Endothelial cell of umbilical vein (primary cell): ENCODE data around the gene TYSND1. TPM values are rescaled to one million over a fixed set of nuclear protein-coding genes. Genes with fewer than 3 reads are reported as not detected.

Source experiments
- BruUV-seq: library from RNA; stranded (reverse); fragments of 400-500 nt; replicated peaks from 2 replicates; lab custom pipeline; 2021; lab: Mats Ljungman, UMichigan
- CTCF ChIA-PET: fragments of 300-600, 350-600 bp; sonication (Branson Sonifier 250); formaldehyde crosslinking; loops from one replicate; lab custom pipeline; 2021; ENCODE audit warnings: antibody characterized with exemption, inconsistent platforms; lab: Charles Lee
- POLR2A ChIA-PET: fragments of 300-600, 350-600 bp; sonication (Branson Sonifier 250); formaldehyde crosslinking; loops from one replicate; lab custom pipeline; 2021; ENCODE audit warnings: antibody characterized with exemption, inconsistent platforms; lab: Charles Lee
- DNase-seq: peaks from one replicate; pipeline ENCODE4 v3.0.0-alpha.2; 2011; ENCODE audit warnings: low read depth, low spot score
- FAIRE-seq: peaks from 2 replicates; lab custom pipeline; 2011; peaks lifted over from hg19 to GRCh38; lab: Jason Lieb, UNC
- H2AFZ ChIP-seq: 2 replicates; pipeline ENCODE4 v1.6.0; 2012; ENCODE audit warnings: low read depth, low read length, control low read depth, inconsistent platforms
- H3K27ac ChIP-seq: 2 replicates; pipeline ENCODE4 v1.5.1; 2011; ENCODE audit warnings: low read depth, mild to moderate bottlenecking, control low read depth, low read length, moderate library complexity; ENCODE audit not compliant: insufficient read depth
- H3K27me3 ChIP-seq, 2 experiments: 2 replicates each; pipeline versions ENCODE4 v1.6.0 to v1.6.1; 2011; ENCODE audit warnings: low read length in 2 of 2, mixed read lengths in 1 of 2; ENCODE audit not compliant: control insufficient read depth in 2 of 2, insufficient read depth in 2 of 2
- H3K36me3 ChIP-seq, 2 experiments: 2 replicates in 1 of 2; 3 replicates in 1 of 2; pipeline ENCODE4 v1.5.1; 2011; ENCODE audit warnings: low read length in 2 of 2, mild to moderate bottlenecking in 1 of 2, moderate library complexity in 1 of 2; ENCODE audit not compliant: control insufficient read depth in 2 of 2, insufficient read depth in 2 of 2; ENCODE audit errors: extremely low read depth in 1 of 2
- H3K4me1 ChIP-seq: 3 replicates; pipeline ENCODE4 v1.5.1; 2011; ENCODE audit warnings: mild to moderate bottlenecking, low read length; ENCODE audit not compliant: control insufficient read depth, insufficient read depth; ENCODE audit errors: extremely low read depth
- H3K4me2 ChIP-seq: 2 replicates; pipeline ENCODE4 v1.6.1; 2011; ENCODE audit warnings: low read length, control low read depth, mixed read lengths; ENCODE audit not compliant: insufficient read depth
- H3K4me3 ChIP-seq, 3 experiments: fragments of 200-600 bp in 1 of 3; sonication (generic), shearing (Covaris generic) in 1 of 3; replicated peaks in 1 of 3; 2 replicates each; pipeline ENCODE4 v1.5.1; 2011 to 2016; ENCODE audit warnings: control low read depth in 3 of 3, low read length in 3 of 3, mild to moderate bottlenecking in 2 of 3, inconsistent platforms in 1 of 3, low read depth in 1 of 3, moderate library complexity in 1 of 3; ENCODE audit not compliant: insufficient read depth in 1 of 3
- H3K79me2 ChIP-seq: 2 replicates; pipeline ENCODE4 v1.6.0; 2012; ENCODE audit warnings: low read length, inconsistent platforms; ENCODE audit not compliant: control insufficient read depth, insufficient read depth
- H3K9ac ChIP-seq: replicated peaks from 2 replicates; pipeline ENCODE3; 2011; ENCODE audit warnings: low read length, control low read depth; ENCODE audit not compliant: insufficient read depth; ENCODE audit errors: extremely low read depth
- H3K9me1 ChIP-seq: replicated peaks from 3 replicates; pipeline ENCODE4 v1.6.0; 2011; ENCODE audit warnings: mild to moderate bottlenecking, low read length; ENCODE audit not compliant: control insufficient read depth, insufficient read depth; ENCODE audit errors: extremely low read depth
- H3K9me3 ChIP-seq: replicated peaks from 2 replicates; pipeline ENCODE4 v1.5.1; 2012; ENCODE audit warnings: low read length, inconsistent platforms; ENCODE audit not compliant: control insufficient read depth, insufficient read depth
- H4K20me1 ChIP-seq: replicated peaks from 2 replicates; pipeline ENCODE3; 2011; ENCODE audit warnings: mild to moderate bottlenecking, low read length; ENCODE audit not compliant: control insufficient read depth, insufficient read depth; ENCODE audit errors: extremely low read depth
- EZH2 ChIP-seq: IDR thresholded peaks from 2 replicates; pipeline ENCODE4 v1.6.1; 2012; ENCODE audit warnings: borderline replicate concordance, low read depth, mild to moderate bottlenecking, moderate library complexity, low read length, inconsistent platforms; ENCODE audit not compliant: severe bottlenecking
- FOS ChIP-seq: IDR thresholded peaks from 2 replicates; pipeline ENCODE4 v1.6.1; 2011; ENCODE audit warnings: mild to moderate bottlenecking, low read length, moderate library complexity, borderline replicate concordance; ENCODE audit not compliant: insufficient read depth
- GATA2 ChIP-seq: IDR thresholded peaks from 2 replicates; pipeline ENCODE4 v1.7.0; 2011; ENCODE audit warnings: low read depth, mild to moderate bottlenecking, moderate library complexity, mixed read lengths, low read length; ENCODE audit not compliant: insufficient read length, insufficient read depth
- JUN ChIP-seq: IDR thresholded peaks from 2 replicates; pipeline ENCODE4 v1.6.1; 2011; ENCODE audit warnings: borderline replicate concordance, low read depth; ENCODE audit not compliant: insufficient read length, insufficient read depth
- MYC ChIP-seq: IDR thresholded peaks from one replicate; pipeline ENCODE4 v1.6.1; 2011; ENCODE audit warnings: mild to moderate bottlenecking, low read depth, low read length
- POLR2A ChIP-seq: IDR thresholded peaks from 2 replicates; pipeline ENCODE4 v1.6.1; 2012; ENCODE audit warnings: low read depth, mild to moderate bottlenecking, control low read depth, low read length
- POLR2AphosphoS5 ChIP-seq: IDR thresholded peaks from 2 replicates; pipeline ENCODE4 v1.6.1; 2012; ENCODE audit warnings: low read depth, mild to moderate bottlenecking, control low read depth, low read length, moderate library complexity; ENCODE audit not compliant: insufficient read depth
- dilution Hi-C: fragments of 300-500 bp; cut with MboI; formaldehyde crosslinking; loops from one replicate; pipeline ENCODE4 v1.15.0; 2019; ENCODE audit warnings: low sequenced_read_pairs; ENCODE audit not compliant: extremely low pct_ligation_motif_present
- intact Hi-C: fragments of 100-400 bp; cut with micrococcal nuclease; formaldehyde crosslinking; loops from one replicate; pipeline ENCODE4 v1.10.0; 2022
- polyA plus RNA-seq, 4 experiments: library from polyadenylated mRNA; depleted of rRNA in 3 of 4; stranded (reverse) in 3 of 4; unstranded in 1 of 4; fragments of >200 nt; gene quantifications; 2 replicates each; pipeline versions ENCODE4 v1.2.1 to v1.2.3, GENCODE V29; 2011 to 2012; ENCODE audit warnings: missing spikeins in 1 of 4
- total RNA-seq: library from RNA; stranded (reverse); gene quantifications from 2 replicates; pipeline ENCODE4 v1.2.3, GENCODE V29; 2021
- TF ChIP-seq, protein P1 (sequence below): IDR thresholded peaks from 2 replicates; pipeline ENCODE4 v1.6.1; 2011; ENCODE audit not compliant: insufficient read depth, insufficient read length
- TF ChIP-seq, protein P2 (sequence below), 2 donors: IDR thresholded peaks; 1 replicate in 1 of 2; 2 replicates in 1 of 2; pipeline ENCODE4 v1.5.1; 2011; ENCODE audit warnings: low read length in 2 of 2, mild to moderate bottlenecking in 2 of 2, moderate library complexity in 2 of 2, control low read depth in 1 of 2, inconsistent platforms in 1 of 2, low read depth in 1 of 2; ENCODE audit not compliant: insufficient read depth in 1 of 2; ENCODE audit errors: extremely low read depth in 1 of 2

TYSND1 gene
- total and polyA plus RNA-seq, 2 donors (not counting 3 experiments of a cell fraction or from before 2014, with no cell fraction given): 5.1 to 7.8 TPM

DNA sequence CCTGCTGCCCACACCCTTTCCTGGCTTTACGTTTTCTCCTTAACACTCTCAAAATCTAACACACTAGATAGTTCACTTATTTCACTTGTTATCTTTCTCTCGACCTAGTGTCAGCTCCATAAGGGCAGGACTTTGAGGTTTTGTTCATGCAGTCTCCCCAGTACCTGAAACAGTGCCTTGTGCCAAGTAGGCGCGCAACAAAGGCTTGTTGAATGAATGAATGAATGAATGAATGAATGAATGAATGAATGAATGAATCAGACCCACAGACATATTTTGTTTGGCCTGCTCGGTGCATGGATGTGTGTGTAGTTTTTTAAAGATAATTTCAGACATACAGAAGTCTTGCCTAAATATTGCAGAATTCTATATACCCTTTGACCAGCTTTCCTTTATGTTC lies 6.2 kb downstream of the TYSND1 start:
- intact Hi-C loops (no loop called here), dilution Hi-C loops (no loop called here)
- POLR2A ChIA-PET: no interaction called here
- Histone ChIP-seq H3K9me3 (no peaks in the 10 kb centered on the region), H3K9me1 (no peaks in the 10 kb centered on the region), H3K9ac (no peak overlapping the region), H3K4me2 (no peak overlapping the region), H3K79me2 (peaks cover 4% of the 10 kb centered on the region), H3K36me3 (no peaks in the 10 kb centered on the region), H3K27me3 (no peaks in the 10 kb centered on the region), H2AFZ (no peak overlapping the region), H3K4me1 (peaks cover 5% of the 10 kb centered on the region), H4K20me1 (no peaks in the 10 kb centered on the region), H3K4me3 (no peak overlapping the region), H3K27ac (no peak overlapping the region)
- no peak for TF ChIP-seq EZH2
- TF ChIP-seq POLR2A: no peak
- TF ChIP-seq MYC: no peak
- no peak for TF ChIP-seq POLR2AphosphoS5
- no peak for TF ChIP-seq JUN
- TF ChIP-seq, protein P1, sequence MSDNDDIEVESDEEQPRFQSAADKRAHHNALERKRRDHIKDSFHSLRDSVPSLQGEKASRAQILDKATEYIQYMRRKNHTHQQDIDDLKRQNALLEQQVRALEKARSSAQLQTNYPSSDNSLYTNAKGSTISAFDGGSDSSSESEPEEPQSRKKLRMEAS: no peak
- no peak for TF ChIP-seq GATA2
- TF ChIP-seq, protein P2, sequence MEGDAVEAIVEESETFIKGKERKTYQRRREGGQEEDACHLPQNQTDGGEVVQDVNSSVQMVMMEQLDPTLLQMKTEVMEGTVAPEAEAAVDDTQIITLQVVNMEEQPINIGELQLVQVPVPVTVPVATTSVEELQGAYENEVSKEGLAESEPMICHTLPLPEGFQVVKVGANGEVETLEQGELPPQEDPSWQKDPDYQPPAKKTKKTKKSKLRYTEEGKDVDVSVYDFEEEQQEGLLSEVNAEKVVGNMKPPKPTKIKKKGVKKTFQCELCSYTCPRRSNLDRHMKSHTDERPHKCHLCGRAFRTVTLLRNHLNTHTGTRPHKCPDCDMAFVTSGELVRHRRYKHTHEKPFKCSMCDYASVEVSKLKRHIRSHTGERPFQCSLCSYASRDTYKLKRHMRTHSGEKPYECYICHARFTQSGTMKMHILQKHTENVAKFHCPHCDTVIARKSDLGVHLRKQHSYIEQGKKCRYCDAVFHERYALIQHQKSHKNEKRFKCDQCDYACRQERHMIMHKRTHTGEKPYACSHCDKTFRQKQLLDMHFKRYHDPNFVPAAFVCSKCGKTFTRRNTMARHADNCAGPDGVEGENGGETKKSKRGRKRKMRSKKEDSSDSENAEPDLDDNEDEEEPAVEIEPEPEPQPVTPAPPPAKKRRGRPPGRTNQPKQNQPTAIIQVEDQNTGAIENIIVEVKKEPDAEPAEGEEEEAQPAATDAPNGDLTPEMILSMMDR (IDR thresholded peaks at IDR 0.05; ENCODE audit: extremely low read depth in 1 of 2, insufficient read depth in 1 of 2, low read depth in 1 of 2, low read length in 2 of 2): no peak
- TF ChIP-seq FOS: no peak
- no peak for DNase-seq
- CTCF ChIA-PET: interaction anchor here (5.9 kb wide), 1 partner anchor 24 kb away, joined by 35 read pairs; no protein-coding TSS in a partner anchor
- FAIRE-seq: no peak
- no TSS peak for BruUV-seq
